T-helper 1 cell treated with Interleukin-12 subunit alpha and Interleukin-12 subunit beta and Interleukin-4 antibody, amounts not matched to agents 30 ng/mL and 1 ng/mL, for 36 hours (primary cell): ENCODE results near the gene MYH8. TPM values are rescaled to one million over a fixed set of nuclear protein-coding genes. Genes with fewer than 3 reads are reported as not detected.

Source experiments
- intact Hi-C: fragments of 100-400 bp; cut with micrococcal nuclease; formaldehyde crosslinking; loops from one replicate; pipeline ENCODE4 v1.15.1; 2024
- total RNA-seq: library from RNA; stranded (reverse); gene quantifications from 2 replicates; pipeline ENCODE4 v1.2.3, GENCODE V29; 2022

Gene MYH8
- total RNA-seq: not detected in 2 replicates

DNA sequence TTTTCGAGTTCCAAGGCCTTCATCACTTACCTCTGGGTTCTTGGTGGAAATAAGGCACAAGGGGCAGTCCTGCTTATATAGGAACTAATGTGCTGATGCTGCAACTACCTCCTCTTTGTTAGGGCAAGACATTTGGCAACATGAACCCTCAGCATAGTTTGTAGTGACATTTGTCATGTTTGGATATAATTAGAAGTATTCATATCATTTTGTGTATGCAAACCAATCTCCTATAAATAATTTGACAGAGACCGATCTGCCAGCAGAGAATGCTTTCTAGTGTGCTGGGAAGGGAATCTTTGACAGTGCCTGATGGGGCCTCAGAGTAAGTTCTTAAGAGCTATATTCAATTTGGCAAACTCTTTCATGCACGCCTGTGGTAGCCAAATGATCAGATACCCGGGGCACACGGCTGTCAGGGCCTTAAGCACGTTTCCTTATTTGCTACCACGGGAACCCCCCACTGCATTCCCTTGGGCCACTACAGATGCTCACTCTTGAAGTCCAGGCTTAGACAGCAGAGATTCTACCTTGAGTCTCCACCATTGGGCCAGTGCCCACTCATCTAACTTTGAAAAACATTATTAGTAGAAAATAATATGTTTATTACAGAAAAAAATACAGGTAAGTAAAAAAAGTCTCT is at the start of gene MYH8:
MYH8 (minus strand) TSS at position 51 of the 643 bp plus-strand sequence. CDS start 1,723 bp downstream, outside the sequence.
- intact Hi-C loops: no loop called here

- intact Hi-C loops: no loop called here
Measured at GRCh38 chr17:10469459-10469858, 47.7 kb upstream of the MYH8 start, which contains the start of gene MYH4. TSS of gene MYH4 (minus strand) at chr17:10469559. CDS start at chr17:10466745, 2,814 bp downstream.

DNA sequence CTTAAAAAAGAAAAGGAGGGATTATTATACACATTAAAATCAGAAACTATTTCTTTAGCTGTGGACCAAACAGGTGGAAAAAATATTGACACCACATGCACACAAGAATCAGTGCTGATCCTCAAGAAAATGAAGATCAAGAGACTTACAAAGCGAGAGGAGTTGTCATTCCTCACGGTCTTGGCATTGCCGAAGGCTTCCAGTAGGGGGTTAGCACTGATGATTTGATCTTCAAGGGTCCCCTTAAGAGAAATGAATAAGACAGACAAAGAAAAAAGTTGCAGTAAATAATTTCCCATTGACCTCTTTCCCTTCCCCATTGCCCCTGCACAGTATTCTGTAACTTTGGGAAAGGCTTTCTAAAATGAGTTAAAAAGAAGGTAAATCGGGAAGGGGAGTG is 41.7 kb upstream of the MYH8 start:
- intact Hi-C loops: no loop called here

DNA sequence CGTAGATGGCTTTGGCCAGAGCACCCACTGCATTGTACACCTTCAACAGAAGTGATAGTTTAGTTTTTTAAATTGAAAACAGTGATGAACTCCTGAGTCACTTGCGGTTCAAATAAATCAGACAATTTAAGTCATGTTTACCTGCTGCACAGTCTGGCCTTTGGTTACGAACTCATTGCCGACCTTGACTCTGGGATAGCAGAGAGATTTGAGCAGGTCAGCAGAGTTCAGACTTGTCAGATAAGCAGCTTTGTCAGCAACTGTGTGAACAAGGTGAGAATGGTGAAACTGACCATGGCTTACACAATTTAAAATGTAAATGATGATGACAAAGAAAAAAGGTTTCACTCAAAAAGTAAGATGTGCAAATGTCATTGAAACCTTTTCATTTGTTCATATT is 38.3 kb upstream of the MYH8 start:
- intact Hi-C loops: no loop called here

- intact Hi-C loops: no loop called here
Measured at GRCh38 chr17:10458701-10459100, 37.0 kb upstream of the MYH8 start.

DNA sequence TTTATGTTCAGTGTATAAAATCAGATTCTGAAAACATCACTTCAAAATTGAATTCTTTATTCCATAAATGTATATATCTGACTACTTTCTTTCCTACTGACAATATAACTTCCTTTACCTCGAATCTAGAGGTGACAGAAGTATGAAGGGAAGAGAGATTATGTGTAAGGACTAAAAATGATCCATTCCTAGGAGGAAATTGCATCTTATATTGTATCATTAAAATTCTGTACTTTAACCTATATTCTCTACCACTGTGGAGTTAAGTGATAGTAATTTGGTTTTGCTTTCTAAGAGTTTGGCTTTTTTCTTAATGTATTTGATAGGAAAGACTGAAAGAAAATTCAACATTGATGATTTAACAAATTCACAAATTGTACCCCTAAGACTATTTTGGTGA is 36.2 kb upstream of the MYH8 start:
- intact Hi-C loops: no loop called here

- intact Hi-C loops: no loop called here
Measured at GRCh38 chr17:10447026-10447931, 25.5 kb upstream of the MYH8 start.

GRCh38 chr17:10439816-10440215 is 18.1 kb upstream of the MYH8 start:
- intact Hi-C loops: no loop called here

DNA sequence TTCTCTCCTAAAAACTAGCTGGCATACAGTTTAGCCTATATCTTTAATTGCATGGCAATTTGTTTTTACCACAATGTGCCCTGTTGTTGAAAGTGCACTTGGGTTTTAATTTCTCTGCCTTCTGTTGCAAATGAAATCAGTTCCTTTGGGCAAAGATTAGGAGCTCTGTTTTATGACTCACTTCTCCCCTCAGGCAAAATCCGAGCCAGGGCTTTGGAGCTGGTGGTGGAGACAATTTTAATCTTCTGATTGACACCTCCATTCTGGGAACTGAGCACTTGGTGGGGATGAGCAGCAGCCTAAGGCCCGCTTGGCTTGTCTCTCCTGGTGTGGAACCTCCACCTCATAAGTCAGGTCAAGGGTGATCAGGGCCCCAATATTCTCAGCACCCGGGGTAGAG is 13.3 kb upstream of the MYH8 start:
- intact Hi-C loops: no loop called here

DNA sequence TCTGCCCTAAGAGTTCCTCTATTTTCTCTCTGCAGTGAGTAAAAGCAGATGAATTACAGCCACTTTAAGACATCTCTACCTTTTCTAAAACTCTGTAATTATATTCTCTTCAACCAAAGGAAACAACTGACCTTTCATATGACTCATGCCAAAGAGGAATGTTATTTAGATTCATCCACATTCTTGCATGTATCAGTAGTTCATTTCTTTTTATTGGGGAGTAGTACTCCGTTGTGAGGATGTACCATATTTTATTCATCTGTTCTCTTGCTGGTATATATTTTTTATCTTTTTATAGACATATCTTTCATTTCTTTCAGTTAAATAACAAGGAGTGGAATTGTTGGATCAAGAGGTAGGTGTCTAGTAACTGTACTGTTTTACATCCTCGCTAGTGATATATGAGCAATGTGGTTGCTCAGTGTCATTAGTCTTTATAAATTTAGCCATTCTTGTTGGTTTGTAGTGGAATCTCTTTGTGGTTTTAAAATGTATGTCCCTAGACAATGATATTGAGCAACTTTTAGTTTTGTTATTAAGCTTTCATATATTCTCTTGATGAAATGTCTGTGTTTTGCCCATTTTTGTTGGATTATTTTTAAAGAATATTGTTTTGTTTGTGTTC is 7.8 kb upstream of the MYH8 start:
- intact Hi-C loops: no loop called here

- intact Hi-C loops: no loop called here
Measured at GRCh38 chr17:10428781-10429180, 7.0 kb upstream of the MYH8 start.

GRCh38 chr17:10421211-10421610 is 539 bp downstream of the MYH8 start:
- intact Hi-C loops: no loop called here

DNA sequence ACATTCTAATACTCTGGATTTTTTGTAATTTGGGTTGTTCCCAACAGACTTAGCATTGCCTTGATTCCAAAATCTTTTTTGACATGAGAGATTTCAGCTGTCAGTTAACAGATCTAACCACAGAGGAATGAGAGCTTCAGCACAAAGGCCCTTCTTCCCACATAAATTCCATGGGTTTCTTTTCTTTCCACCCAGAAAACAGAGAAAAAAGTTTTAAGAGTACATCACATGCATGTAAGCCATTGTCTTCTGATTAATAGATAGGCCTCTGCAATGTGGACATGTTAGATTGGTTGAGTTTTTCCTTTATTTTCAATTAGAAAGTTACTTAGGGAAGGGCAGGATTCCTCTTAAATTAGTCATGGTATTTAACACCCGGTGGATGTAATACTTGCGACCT is 939 bp downstream of the MYH8 start:
- intact Hi-C loops: no loop called here

DNA sequence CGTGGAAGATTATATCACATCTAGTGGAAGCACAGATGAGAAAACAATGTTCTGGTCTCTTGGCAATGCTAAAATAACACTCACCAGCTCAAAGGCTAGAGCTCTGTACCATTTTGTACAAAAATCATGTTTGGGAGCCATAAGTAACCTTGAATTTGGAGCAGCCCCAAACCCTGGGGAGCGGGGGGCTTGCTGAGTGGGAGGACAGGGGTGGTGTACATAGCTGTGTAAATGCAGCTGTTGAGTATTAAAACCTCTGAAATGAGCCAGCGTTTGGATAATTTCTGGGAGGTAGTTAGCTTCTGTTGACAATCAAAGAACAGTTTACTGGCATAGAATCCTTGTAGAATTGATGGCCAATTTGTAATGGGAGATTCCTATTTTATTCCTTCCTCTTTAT is 4.3 kb downstream of the MYH8 start:
- intact Hi-C loops: no loop called here

GRCh38 chr17:10415161-10415560 is 6.6 kb downstream of the MYH8 start:
- intact Hi-C loops: no loop called here

DNA sequence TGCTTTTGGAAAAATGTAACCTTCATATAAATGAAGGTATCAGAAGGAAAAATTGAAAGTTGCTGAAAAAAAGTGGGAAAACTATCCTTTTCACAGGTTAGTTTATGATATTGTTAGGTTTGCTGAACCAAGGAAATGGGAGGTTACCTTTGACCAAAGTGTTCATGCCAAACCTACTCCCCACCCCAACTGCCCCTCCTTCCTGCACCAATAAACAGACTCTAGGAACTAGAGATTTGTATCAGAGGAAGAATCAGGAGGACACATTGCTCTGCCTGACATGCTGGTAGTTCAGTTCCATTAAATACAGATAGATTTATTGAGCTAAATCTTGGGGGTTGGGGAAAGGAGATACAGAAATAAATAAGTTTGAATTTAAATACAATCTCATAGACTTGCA is 18.2 kb downstream of the MYH8 start:
- intact Hi-C loops: no loop called here

GRCh38 chr17:10398352-10398751 is 23.4 kb downstream of the MYH8 start:
- intact Hi-C loops: no loop called here

DNA sequence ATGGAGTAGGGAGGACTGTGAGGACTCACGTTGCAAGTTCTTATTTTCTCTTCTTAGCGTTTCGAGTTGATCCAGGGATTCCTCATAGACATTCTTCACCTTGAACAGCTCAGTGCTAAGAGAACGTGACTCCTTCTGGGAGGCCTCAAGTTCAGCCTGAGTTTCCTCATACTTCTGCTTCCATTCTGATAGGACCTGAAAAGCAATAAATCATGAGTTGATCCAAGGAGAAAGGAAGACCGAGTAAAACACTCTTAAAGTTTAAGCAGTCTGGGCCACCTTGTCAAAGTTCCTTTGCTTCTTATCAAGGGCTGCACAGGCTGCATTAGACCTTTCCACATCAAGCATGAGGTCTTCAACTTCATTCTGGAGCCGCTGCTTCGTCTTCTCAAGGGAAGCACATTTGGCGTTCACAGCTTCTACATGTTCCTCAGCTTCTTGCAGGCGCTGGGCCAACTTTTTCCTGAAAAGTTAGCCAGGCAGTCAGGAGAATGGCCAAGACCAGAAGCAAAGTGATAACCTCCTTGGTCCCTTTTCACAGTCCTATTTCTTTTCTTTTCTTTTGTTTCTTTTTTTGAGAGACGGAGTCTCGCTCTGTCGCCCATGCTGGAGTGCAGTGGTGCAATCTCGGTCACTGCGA is 25.1 kb downstream of the MYH8 start:
- intact Hi-C loops: no loop called here

GRCh38 chr17:10394201-10394887 is 27.4 kb downstream of the MYH8 start:
- intact Hi-C loops: no loop called here

DNA sequence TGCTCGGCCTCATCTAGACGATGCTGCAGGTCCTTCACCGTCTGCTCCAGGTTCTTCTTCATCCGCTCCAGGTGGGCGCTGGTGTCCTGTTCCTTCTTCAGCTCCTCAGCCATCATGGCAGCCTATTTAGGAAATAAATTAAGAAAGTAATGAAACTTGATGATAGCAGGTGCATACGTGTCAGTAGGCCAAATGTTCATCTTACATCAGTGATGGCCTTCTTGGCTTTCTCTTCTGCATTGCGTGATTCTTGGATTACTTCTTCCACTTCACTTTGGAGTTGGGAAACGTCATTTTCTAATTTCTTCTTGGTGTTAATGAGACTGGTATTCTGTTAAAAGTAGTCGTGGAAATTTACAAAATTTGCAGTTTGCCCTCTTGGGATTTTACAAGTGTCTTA is 28.9 kb downstream of the MYH8 start:
- intact Hi-C loops: no loop called here

DNA sequence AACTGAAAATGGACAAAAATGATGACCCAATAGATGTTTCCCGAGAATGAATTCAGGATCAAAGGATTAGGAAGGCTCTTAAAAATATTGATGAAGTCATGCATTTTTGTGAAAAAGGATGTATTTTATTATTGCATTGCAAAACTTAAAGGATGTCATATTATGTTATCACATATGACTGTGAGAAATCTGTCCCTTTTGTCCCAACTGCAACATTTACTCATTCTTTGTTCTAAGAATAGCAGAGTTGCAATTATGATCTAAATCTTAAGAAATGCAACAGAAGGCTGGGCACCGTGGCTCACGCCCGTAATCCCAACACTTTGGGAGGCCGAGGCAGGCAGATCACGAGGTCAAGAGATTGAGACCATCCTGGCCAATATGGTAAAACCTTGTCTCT is 35.9 kb downstream of the MYH8 start:
- intact Hi-C loops: no loop called here
